Activated naive CD4-positive, alpha-beta T cell treated with Interleukin-2 at 50 U/mL for 16 hours (primary cell): ENCODE data around the gene ARSB.
"Not testable (repeated sequence)": the region's sequence is repeated elsewhere in the genome, so short reads cannot be mapped to it uniquely, and the experiment has no call there.

Experiments used
- DNase-seq: peaks from one replicate; pipeline ENCODE4 v3.0.0-alpha.2; 2020

Gene ARSB

DNA sequence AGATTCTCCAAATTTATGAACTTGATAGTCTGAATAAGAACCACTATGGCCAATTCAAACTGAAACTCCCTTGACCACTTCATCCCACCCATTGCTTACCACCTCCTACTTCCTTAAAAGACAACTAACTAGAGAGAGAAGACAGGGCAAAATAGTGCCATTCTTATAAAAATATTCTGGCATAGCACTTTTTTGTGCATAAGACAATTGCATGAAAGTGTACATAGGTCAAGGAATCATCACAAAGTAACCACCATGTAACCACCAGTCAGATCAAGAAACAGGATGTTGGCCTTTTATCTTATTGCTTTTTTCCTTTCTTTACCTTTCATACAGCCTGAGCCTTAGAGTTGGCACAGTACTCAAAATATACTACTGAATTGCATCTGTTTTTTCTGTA, 8.1 kb upstream of the ARSB start:
- DNase-seq: no peak

DNA sequence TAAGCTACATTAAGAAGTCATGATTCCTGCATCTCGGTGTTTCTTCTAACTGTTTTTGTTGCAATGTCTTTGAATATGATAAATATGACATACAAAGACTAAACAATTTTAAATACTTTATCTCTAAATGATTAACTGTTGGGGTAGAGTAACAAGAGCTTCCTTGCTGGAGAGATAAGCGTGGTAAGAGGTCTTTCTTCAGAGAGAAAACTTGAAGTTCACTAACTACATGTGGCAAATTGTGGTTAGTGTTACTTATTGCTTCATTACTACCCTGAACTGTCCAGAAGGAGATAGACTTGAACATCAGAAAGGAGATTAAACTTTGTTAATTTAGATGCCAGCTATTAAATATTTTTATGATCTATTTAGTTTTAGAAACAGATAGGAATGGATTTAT, 7.0 kb upstream of the ARSB start:
- no peak for DNase-seq

DNA sequence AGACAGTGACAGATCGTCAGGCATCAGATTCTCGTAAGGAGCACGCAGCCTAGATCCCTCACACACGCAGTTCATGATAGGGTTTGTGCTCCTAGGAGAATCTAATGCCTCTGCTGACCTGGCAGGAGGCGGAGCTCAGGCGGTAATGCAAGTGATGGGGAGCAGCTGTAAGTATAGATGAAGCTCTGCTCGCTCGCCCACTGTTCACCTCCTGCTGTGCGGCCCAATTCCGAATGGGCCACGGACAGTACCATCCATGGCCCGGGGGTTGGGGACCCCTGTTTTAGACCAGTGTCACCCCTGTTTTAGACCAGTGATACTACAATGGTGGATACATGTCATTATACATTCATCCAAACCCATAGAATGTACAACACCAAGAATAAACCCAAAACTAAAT, 4.0 kb upstream of the ARSB start:
- no peak for DNase-seq

DNA sequence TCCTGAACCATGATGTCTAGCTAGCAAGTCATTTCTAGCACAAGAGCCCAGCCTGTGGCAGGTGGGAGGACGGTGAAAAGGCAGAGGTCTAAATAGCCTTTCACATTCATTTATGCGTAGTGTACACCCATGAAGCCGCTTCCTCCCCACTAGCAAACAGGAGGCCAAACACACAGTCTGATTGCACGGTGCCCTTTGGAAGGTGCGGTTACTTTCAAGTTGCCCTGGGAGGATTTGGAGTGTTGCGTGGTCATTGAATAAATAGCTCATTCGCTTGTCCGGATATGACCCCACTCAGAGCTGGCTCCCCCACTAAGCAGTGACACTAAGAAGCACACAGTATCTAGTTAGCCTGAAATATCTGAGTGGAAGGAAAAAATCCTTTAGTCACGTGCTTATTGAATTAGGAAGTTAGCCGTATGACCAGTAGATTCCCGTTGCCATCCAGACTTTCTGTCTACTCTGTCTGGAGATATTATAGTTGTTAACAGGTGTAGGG, 664 bp upstream of the ARSB start:
- peak; percentile 69 for DNase-seq

DNA sequence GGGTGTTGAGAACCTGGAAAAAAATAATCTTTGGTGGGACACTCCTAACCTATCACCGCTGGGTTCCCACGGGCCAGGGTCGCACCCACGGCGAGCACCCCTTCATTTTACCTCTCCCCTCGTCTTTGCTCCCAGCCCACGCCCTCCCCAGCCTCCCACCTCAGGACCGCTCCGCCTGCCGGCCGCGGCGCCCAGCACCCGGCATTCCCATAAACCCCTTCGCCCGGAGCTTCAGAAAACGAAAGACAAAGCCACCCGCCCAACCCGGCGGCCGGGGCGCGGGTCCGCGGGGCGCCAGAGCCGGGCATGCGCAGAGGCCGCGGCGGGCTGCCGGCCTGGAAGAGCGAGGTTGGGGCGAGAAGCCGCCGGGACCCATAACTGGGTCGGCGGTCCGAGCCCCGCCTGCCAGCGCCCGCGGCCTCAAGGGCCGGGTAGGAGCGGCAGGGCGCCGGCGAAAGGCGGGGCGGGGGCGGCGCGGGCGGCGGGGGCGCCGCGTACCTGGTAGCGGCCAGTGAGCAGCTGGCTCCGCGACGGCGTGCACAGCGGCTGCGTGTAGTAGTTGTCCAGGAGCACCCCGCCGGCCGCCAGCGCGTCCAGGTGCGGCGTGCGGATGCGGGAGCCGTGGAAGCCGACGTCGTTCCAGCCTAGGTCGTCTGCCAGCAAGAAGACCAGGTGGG, 533 bp downstream of the ARSB start:
- DNase-seq: peak; percentile 78

DNA sequence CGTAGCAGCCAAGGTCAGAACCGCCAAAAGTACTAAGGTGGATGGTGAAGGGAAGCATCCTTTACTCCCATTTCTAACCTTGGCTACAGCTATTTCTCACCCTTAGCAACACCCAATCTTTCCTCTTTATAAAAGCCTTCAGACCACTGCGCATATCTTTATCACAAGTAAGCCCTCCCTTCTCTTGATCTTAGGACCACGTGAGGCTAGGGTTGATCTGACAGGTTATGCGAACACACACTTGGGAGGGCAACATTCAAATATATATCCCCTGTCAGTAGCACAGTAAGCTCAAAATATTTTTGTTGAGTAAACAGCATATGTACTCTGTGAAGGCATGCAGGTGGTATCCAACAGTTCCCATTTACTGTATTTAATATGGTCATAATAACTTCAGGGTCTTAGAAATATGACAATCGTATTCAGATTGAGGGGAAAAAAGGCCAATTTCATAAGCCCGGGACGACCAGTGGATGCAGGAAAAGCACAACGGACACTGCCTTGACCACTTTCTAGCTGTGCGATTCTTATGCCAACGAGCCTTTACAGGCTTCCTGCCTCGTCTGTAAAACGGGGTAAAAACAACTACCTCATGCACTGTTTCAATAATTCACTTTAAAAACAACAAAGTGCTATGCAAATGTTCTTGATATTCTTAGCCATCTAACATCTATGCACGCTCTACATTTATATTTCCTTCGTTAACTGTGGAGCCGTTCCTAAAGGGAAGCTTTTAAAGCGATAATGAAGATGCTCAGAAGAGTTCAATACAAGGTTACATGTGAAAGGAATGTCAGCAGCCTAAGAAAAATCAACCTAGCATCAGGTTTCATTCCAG, 1.3 kb downstream of the ARSB start:
- no peak for DNase-seq

DNA sequence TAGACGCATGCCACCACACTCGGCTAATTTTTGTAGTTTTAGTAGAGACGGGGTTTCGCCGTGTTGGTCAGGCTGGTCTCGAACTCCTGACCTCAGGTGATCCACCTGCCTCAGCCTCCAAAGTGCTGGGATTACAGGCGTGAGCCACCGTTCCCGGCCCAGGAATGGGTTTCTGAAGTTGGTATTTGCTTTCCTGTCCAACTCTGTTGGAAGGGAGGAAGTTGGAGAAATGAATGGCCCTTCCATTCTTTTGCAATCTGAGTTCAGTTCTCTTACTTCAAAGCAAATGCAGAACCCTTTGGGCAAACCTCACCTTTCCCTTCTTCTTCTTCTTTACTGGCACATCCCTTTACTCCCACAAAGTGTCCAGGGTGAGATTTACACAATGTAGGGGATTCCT, 1.9 kb downstream of the ARSB start:
- DNase-seq: not testable (repeated sequence)

DNA sequence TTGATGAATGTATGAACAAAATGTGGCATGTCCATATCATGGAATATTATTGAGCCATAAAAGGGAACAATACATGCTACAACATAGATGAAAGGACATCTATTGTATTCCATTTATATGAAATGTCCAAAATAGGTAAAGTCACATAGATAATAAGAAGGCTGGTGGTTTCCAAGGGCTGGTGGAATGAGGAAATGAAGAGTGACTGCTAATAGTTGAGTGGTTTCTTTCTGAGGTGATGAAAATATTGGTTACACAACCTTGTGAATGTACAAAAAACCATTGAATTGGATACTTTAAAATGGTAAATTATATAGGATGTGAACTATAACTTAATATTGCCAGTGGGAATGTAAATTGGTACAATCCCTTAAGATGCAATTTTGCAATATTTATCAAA, 5.2 kb downstream of the ARSB start:
- DNase-seq: no peak

DNA sequence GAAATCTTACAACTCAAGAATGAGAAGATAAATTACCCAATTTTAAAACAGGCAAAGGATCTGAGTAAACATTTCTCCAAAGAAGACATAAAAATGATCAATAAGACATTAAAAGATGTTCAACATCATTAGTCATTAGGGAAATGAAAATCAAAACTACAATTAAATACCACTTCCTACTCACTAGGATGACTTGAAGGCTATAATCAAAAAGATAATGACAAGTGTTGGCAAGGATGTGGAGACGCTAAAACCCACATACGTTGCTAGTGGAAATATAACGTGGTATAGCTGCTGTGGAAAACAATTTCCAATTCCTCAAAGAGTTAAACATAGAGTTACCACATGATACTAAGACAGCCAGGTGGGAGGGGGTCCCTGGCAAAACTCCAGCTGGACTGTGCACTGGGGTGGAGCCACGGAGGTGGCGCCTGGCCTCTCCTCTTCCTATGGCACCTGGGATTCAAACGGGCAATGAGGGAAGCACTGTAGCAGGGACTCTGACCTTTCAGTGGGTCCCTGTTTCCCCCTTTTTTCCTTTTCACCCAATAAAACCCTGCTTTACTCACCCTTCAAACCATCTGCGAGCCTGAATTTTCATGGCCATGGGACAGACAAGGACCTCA, 5.9 kb downstream of the ARSB start:
- no peak for DNase-seq

DNA sequence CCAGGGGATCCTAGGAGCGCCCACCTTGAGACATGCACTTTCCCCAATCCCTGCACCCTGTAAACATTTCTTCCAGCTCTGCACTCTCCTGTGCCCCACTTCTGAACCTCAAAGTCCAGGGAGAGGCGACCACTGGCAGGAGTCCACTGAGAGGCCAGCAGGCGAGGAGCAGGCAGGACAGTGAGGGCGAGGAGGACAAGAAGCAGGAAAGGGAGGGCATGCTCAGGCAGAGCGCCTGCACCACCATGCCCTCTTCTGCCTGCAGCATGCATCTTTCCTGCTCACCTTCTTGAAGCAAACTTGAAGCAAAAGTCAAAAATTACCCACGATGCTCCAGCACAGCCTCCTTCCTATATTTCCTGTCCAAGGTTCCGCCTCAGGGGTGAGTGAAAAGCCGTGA, 10.1 kb downstream of the ARSB start:
- no peak for DNase-seq

DNA sequence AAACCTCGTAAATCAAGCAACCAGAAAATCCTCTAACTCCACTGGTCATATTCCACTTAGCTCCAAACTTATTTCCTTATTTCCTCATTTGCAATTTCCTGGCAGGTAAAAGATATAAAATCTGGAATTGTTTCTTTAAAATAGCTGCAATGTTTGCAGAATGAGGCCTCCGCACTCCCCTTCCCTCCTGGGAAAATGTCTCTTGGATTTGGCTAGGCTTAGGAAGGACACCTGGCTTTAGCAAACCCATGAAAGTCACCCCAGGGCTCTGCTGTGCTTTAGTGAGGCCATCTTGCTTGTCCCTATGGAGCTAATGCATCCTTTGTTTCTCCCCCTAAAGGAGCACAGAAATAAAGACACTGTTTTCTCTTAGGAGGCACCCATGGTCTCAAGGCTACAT, 10.5 kb downstream of the ARSB start:
- no peak for DNase-seq

DNA sequence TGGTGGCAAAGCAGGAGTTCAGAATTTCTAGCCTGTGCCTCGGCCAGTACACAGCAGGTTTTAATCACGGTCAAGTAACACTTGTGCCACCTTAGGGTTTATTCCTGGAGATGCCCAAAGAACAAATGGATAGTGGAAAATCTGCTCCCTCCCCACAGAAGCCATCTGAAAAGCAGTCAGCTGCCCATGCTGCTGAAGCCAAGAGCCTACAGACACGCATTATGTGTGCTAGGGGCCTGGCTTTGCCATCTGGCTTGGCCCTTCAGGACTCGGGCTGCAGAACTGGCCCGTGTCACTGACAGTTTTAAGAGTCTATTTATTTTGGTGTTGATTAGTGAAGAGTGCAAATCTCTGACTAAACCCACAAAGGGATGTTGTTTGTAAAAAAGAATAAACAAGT, 11.1 kb downstream of the ARSB start:
- no peak for DNase-seq

DNA sequence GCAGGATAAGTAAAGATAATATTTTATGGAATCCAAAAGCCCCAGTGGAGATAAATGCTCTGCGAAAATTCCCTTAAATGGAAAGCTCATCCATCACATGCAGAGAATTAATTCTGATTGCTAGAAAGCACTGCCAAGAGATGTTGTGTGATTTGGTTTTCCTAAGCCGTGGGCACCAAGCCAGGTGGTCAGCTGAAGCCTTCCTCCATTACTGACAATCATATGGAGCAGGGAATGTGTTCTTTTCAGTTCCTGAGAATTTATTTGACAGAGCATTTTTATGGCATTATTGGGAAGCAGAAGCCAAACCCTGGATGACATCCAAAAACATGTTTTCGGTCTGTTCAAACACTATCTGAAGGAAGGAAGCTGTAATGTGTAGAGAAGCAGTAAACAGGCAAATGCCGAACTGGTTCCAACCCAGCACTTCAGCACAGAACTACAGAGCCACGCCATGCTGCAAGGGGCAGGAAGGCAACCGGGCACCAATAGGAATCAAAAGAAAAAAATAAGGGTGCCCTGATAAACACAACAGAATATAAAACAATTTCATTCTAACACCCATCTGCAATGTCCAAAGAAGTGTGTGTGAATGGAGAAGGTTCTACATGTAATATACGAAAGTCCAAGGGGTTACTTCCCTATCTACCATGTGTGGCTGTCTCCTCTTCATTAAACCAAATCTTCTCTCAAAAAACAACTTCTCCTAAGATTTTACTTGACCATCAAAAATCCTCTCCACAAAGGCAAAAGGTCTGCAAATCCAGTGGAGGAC, 12.3 kb downstream of the ARSB start:
- no peak for DNase-seq

DNA sequence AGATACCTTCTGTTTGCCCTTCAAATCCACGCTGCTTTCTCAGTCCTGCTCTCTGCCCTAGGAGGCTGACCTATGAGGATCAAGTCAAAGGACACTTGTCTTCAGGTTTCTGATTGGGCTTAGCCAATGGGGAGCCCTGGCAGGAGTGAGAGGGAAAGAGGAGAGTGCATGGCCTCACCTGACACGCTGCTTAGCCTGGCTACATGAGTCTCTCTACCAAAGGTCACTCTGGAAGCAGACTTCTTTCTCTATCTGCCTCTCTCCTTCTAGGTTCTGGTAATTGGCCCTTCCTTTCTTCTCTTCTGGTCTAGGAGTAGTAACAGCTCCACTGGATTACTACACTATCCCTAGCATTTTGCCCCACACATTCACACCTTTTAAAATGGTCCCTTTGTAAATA, 13.1 kb downstream of the ARSB start:
- no peak for DNase-seq

DNA sequence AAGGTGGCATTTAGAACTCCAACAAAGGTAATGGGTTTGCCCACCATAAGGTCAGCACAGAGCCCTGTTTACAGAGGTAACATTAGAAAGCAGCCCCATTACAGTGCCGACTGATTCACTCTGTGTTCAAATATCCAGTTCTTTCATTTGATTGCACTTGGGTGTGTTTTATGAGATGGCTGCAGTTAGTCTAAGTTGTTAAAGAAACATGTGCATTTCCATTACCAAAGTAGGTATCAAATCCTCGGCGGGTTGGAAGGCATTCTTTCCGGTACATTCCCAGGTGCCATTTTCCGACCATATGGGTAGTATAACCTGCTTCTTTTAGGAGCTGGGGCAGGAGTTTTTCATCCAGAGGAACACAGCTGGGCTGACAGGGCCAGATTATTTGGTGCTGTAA, 16.3 kb downstream of the ARSB start:
- DNase-seq: no peak

DNA sequence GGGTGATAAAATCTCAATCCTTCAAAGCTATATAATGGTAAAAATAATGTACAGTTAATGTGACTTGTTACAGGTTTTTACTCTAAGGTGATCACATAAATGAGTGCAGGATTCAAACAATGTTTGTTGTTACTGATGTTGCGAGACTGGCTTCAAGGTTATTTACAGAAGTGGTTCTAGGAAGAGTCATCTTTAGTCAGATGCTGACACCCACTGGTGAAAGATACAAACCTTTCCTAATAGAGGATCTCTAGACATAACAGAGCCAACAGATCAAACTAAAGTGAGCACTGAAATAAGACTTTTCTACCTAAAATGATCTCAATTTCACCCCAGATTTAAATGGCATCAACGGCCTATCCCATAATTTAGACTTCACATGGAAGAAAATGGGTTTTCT, 20.2 kb downstream of the ARSB start:
- DNase-seq: no peak

DNA sequence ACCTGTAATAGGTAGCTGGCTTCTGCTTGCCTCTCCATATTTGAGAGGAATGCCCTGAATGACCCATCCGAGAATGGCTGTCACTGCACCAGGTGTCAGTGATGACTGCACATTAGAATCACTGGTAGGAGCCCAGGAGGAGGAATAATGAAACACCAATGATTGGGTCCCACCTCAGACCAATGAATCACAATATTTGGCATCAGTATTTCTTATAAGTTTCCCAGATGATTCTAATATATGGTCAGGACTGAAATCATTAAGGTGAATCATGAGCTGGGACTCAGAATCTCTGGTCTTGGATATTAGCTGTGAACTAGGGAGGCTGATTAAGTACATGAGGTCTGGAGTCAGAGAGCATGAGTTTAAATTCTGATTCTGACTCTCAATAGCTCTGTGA, 23.4 kb downstream of the ARSB start:
- no peak for DNase-seq

DNA sequence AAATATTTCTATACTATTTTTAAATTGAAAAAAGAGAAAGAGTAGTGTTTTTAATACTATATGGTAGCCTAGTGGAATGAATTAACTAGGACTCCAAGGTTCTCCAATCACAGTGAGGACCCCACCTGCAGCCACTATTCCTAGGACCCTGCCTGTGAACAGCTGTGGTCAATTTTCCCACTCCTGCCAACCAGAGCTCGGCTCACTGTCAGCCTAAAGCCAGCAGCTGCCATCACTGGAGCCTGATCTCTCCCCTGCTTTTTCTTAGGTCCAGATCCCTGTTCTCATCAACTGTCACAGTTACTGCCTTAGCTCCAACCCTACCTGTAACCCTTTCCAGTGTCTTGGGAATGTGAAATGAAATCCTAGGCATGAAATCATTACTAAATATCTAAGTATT, 25.3 kb downstream of the ARSB start:
- no peak for DNase-seq

DNA sequence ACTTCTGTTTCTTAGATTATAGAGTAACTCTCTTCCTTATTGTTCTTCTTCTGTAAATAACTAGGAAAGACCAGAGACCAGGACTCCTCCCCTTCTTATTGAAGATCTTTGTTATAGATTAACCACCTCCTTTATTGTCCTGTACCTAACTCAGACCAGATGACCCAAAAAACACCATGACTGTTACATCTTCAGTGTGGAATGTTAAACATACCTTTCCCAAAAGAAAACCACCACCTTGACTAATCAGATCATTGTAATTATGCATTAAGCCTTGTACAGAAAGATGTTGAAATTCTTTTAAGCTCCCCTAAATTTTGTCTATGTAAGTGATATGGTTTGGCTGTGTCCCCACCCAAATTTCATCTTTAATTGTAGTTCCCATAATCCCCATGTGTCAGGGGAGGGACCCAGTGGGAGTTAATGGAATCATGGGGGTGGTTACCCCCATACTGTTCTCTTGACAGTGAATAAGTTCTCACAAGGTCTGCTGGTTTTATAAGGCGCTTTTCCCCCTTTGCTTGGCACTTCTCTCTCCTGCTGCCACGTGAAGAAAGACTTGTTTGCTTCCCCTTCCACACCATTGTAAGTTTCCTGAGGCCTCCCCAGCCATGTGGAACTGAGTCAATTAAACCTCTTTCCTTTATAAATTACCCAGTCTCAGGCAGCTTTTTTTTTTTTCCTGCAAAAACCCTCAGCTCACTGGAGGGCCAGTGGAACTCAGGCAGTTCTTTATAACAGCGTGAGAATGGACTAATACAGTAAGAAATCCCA, 26.3 kb downstream of the ARSB start:
- no peak for DNase-seq

DNA sequence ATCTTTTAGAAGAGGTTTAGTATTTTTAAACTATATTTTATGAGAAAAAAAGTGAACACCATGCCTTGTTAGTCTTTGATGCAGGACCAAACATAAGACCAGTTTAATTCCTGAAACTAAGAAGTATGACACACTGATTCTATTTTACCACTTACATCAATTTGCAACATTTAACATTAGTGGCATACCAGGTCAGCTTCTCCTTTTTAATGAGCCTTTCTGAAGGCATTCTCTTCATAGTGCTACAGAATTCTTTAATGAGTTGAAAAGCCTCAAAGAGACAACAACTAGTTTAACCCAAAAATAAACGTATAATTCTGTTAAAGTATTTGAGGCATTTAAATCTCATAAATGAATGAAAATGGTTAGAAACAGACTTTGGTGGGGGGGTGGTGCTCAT, 28.2 kb downstream of the ARSB start:
- DNase-seq: no peak

DNA sequence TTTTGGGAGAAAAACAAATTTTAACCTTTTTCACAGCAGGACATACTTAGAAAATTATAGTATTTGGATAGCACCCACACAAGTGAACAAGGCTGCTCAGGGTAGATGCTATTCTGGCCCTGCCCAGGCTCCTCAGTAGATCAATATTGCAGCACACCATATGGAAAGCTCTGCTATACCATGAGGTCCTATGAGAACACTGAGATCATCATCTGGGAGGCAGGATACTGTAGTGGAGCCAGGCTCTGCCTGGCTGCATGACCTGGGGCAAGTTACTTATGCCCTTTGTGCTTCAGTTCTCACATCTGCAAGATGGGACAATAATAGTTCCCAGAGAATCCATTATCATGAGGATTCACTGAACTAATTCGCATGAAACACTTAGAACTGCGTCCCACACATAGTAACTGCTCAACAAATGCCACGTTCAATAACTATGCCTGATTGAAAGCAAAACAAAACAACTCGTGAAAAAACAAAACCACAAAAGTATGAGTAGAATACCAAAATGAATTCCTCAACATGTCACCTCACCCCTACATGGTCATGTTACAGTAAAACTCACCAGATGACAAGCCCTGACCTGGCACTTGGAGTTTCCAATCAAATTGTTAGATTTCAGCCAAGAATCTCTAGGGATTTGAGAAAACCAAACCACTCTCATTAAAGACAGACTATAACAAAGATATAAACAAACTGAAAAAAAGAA, 31.9 kb downstream of the ARSB start:
- DNase-seq: no peak

DNA sequence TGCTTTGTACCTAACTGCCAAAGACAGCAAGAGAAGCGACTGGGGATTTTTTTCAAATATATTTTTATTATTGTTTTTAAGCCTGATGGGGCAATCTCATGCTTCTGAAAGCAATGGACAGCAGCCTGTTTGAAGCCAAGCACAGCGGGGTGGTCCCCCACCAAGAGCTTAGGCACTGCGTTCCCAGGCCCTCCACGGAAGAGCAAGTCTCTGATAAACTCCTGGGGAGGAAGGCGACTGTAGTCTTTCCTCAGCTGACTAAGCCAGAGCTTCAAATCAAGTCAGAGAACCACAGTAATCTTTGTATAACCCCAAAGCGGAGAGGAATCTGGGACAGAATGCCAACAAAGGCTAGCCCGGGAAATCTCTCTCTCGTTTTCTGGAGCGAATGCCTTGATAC, 54.4 kb downstream of the ARSB start:
- DNase-seq: no peak
